KMS-11 (cell line): Measurements from ENCODE around the gene CNGB1.

Experiments used
- H2AFZ ChIP-seq: fragments of 200-600 bp; sonication (generic); 2 replicates; pipeline ENCODE4 v1.6.1; 2016; ENCODE audit warnings: antibody characterized with exemption, mixed run types, low read depth
- H3K27ac ChIP-seq: fragments of 200-600 bp; sonication (generic); 2 replicates; pipeline ENCODE4 v1.6.1; 2016; ENCODE audit warnings: mild to moderate bottlenecking, mixed run types
- H3K27me3 ChIP-seq: fragments of 200-600 bp; sonication (generic); 2 replicates; pipeline ENCODE4 v1.6.1; 2017; ENCODE audit warnings: mild to moderate bottlenecking, low read depth, mixed run types, moderate library complexity; ENCODE audit not compliant: insufficient read depth
- H3K36me3 ChIP-seq: fragments of 200-600 bp; sonication (generic); 2 replicates; pipeline ENCODE4 v1.6.1; 2017; ENCODE audit warnings: mild to moderate bottlenecking, mixed run types; ENCODE audit not compliant: insufficient read depth
- H3K4me1 ChIP-seq: fragments of 200-600 bp; sonication (generic); 2 replicates; pipeline ENCODE4 v1.6.1; 2016; ENCODE audit warnings: mild to moderate bottlenecking, low read depth, mixed run types; ENCODE audit not compliant: poor library complexity, severe bottlenecking
- H3K4me2 ChIP-seq: fragments of 200-600 bp; sonication (generic); 2 replicates; pipeline ENCODE4 v1.7.0; 2016; ENCODE audit warnings: mild to moderate bottlenecking, mixed run types
- H3K4me3 ChIP-seq: fragments of 200-600 bp; sonication (generic); IDR thresholded peaks from 2 replicates; pipeline ENCODE4 v1.6.1; 2017; ENCODE audit warnings: low read depth, low read length, mixed read lengths; ENCODE audit not compliant: insufficient read depth
- H3K79me2 ChIP-seq: fragments of 200-600 bp; sonication (generic); 2 replicates; pipeline ENCODE4 v1.6.1; 2016; ENCODE audit warnings: low read depth, mixed run types; ENCODE audit not compliant: insufficient read depth
- H3K9ac ChIP-seq: fragments of 200-600 bp; sonication (generic); 2 replicates; pipeline ENCODE4 v1.6.1; 2016; ENCODE audit warnings: mild to moderate bottlenecking, mixed run types
- H4K20me1 ChIP-seq: fragments of 200-600 bp; sonication (generic); 2 replicates; pipeline ENCODE4 v1.6.1; 2016; ENCODE audit warnings: mild to moderate bottlenecking, mixed run types; ENCODE audit not compliant: insufficient read depth
- TF ChIP-seq, protein P1 (sequence below): fragments of 200-600 bp; sonication (generic); conservative IDR thresholded peaks from 2 replicates; pipeline ENCODE4 v1.6.1; 2017; ENCODE audit warnings: low read depth, mild to moderate bottlenecking, antibody characterized with exemption, low read length, moderate library complexity, mixed read lengths

CNGB1 gene

DNA sequence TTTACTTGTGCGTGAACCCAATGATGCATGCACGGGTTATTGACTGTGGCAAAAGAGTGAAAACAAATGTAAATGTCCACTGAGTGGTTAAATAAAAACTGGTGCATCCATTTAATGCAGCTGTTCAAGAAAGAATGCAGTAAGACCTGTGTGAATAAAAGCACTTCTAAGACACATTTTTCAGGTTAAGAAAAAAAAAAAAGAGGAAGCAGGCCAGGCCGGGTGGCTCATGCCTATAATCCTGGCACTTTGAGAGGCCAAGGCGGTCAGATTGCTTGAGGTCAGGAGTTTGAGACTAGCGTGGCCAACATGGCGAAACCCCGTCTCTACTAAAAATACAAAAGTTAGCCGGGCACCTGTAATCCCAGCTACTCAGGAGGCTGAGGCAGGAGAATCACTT lies 11.8 kb downstream of the CNGB1 start:
- TF ChIP-seq, protein P1, sequence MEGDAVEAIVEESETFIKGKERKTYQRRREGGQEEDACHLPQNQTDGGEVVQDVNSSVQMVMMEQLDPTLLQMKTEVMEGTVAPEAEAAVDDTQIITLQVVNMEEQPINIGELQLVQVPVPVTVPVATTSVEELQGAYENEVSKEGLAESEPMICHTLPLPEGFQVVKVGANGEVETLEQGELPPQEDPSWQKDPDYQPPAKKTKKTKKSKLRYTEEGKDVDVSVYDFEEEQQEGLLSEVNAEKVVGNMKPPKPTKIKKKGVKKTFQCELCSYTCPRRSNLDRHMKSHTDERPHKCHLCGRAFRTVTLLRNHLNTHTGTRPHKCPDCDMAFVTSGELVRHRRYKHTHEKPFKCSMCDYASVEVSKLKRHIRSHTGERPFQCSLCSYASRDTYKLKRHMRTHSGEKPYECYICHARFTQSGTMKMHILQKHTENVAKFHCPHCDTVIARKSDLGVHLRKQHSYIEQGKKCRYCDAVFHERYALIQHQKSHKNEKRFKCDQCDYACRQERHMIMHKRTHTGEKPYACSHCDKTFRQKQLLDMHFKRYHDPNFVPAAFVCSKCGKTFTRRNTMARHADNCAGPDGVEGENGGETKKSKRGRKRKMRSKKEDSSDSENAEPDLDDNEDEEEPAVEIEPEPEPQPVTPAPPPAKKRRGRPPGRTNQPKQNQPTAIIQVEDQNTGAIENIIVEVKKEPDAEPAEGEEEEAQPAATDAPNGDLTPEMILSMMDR, result no peak
- H3K4me2 ChIP-seq, result no peak overlapping the region

DNA sequence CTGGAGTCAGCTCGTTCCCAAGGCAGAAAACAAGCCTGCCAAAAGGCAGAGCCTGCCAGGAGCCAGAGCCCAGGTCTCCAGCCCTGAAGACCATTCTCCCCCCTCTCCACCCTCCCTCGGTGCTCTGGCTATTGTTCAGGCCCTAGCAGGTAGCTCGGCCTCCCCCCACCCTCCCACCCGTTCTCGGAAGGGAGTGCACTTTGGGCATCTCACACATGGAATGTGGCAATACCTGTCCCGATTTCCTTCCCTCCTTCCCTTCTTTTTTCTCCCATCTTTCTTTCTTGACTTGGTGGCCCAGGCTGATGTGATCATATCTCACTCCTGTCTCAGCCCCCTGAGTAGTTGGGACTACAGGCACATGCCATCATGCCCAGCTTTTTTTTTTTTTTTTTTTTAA lies 12.4 kb downstream of the CNGB1 start:
- H3K4me3 ChIP-seq, result no peak overlapping the region
- no peak overlapping the region for H3K9ac ChIP-seq
- peaks cover 25% of the 10 kb centered on the region for H3K4me1 ChIP-seq
- TF ChIP-seq, protein P1, result no peak
- no peak overlapping the region for H2AFZ ChIP-seq
- H4K20me1 ChIP-seq, result no peaks in the 10 kb centered on the region
- no peaks in the 10 kb centered on the region for H3K79me2 ChIP-seq
- H3K27me3 ChIP-seq, result no peaks in the 10 kb centered on the region
- no peaks in the 10 kb centered on the region for H3K36me3 ChIP-seq
- no peak overlapping the region for H3K4me2 ChIP-seq
- H3K27ac ChIP-seq, result no peak overlapping the region

More for the DNA sequence above, 11.8 kb downstream of the CNGB1 start:
- Histone ChIP-seq H2AFZ (no peak overlapping the region), H3K27me3 (no peaks in the 10 kb centered on the region), H3K27ac (no peak overlapping the region), H3K4me1 (peaks cover 26% of the 10 kb centered on the region), H3K79me2 (no peaks in the 10 kb centered on the region), H4K20me1 (no peaks in the 10 kb centered on the region), H3K4me3 (no peak overlapping the region), H3K36me3 (no peaks in the 10 kb centered on the region), H3K9ac (no peak overlapping the region)

DNA sequence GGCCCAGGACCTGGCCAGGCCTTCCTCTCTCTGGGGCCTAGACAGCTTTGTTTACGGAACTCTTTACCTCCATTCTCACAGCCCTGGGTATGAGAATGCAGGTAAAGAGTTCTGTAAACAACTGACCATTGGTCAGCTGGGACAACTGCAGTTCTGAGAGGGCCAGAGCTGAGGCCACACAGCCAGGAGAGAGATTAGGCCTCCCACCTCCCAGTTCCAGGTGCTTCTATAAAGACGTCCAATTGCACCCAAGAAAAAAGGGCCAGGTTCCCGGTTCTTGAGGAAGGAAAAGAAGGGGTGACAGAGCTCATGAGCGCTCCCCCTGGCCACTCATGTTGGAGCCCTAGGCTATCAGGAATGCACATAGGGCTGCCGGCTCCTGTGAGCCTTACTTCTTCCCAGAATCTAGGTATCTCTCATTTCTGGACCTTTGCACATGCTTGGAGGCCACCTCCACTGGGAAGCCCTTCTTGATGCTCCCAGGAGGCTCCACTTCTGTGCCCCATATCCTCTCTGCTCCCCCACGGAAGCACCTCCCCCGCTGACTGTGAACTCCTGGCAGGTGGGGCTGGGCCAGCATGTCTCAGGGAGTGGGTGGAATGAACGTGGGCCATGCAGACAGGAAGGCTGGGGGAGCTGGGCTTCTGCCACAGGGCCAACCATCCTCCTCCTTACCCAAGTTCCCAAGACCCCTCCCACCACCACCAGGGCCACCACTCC lies 13.1 kb downstream of the CNGB1 start:
- peaks cover 18% of the 10 kb centered on the region for H3K4me1 ChIP-seq
- H3K4me3 ChIP-seq, result no peak overlapping the region
- TF ChIP-seq, protein P1, result no peak
- no peaks in the 10 kb centered on the region for H3K27me3 ChIP-seq
- no peak overlapping the region for H3K4me2 ChIP-seq
- no peak overlapping the region for H3K9ac ChIP-seq
- H3K36me3 ChIP-seq, result no peaks in the 10 kb centered on the region
- no peak overlapping the region for H2AFZ ChIP-seq
- no peak overlapping the region for H3K27ac ChIP-seq
- H4K20me1 ChIP-seq, result no peaks in the 10 kb centered on the region
- no peaks in the 10 kb centered on the region for H3K79me2 ChIP-seq

DNA sequence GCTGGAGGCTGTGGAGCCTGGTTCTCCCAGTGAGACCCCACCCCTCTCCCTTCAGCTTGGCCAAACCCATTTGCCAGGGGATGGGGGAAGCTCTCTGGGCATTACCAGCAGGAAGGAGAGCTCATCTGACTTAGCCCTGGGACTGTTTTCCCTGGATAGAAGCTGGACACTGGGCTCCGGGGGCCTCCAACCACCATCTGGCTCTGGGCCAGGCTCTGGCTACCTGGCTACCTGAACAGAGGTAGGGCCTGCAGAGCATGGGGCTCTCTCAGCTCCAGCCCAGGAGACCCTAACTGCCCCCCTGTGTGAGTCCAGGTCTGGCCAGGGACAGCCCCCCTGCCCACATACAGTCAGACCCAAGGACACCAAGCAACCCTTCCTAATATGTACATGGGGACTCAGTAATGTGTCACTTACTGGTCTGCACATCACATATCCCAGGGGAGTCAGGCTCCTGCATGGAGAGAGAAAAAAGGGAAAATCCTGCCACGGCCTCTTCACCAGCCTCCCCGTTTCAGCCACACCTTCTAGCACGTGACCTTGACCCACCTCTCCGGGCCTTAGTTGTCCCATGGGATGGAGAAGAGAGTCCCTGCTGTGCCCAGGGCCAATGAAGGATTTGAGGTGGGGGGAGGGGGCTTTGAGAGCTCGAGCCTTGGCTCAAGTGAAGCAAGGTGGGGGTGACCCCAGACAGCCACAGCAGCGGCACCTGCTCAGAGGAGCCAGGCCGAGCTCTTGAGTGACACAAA lies 13.8 kb downstream of the CNGB1 start:
- Histone ChIP-seq H3K27ac (no peak overlapping the region), H3K9ac (no peak overlapping the region), H3K79me2 (no peaks in the 10 kb centered on the region), H4K20me1 (no peaks in the 10 kb centered on the region), H3K36me3 (no peaks in the 10 kb centered on the region), H3K4me2 (no peak overlapping the region), H2AFZ (no peak overlapping the region), H3K27me3 (no peaks in the 10 kb centered on the region), H3K4me3 (no peak overlapping the region), H3K4me1 (peaks cover 11% of the 10 kb centered on the region)
- TF ChIP-seq, protein P1, result no peak
